HuH-7.5 (cell line): Measurements from ENCODE around the gene NR2F6.
A peak's percentile ranks its signal among the peaks of the same experiment; 100 is the strongest.

ENCODE experiments used
- DNase-seq: peaks from one replicate; pipeline ENCODE4 v3.0.0; 2011; ENCODE audit warnings: low spot score

Gene NR2F6

DNA sequence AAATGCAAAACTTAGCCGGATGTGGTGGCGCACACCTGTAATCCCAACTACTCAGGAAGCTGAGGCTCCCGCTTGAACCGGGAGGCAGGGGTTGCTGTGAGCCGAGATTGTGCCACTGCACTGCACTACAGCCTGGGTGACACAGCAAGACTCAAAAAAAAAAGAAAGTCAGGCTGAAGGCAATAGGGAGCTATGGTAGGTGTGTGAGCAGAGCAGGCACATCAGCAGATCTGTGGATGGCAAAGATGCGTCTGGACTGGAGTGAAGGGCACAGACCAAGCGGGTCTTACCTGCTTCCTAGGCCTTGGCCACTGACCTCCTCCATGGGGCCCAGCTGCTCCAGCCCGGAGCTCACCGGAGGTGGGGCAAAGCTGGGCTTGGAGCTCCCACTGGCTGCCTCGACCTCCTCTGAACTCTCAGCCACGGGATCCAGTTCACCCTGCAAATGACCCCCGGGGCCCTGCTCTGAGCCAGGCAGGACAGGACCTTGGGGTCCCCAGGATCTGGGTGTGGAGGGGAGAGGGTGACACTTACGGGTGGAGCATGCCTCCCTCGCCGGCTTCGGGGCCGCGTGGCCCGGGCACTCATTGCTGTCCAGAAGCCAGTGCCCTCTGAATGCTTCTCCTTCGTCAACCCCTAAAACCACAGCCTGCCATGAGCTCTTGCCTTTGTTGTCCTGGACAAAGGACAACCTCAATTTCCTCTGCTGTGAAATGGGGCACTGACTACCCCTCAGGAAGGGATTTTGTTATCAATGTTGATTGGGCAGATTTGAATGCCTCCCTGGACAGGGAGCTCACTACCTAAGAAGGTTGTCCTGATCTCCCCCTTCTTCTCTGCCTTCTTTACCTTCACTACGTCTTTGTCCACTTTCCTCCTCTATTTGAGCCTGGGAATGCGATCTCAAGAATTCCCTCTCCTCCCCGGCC lies 18.3 kb upstream of the NR2F6 start:
- DNase-seq: no peak

DNA sequence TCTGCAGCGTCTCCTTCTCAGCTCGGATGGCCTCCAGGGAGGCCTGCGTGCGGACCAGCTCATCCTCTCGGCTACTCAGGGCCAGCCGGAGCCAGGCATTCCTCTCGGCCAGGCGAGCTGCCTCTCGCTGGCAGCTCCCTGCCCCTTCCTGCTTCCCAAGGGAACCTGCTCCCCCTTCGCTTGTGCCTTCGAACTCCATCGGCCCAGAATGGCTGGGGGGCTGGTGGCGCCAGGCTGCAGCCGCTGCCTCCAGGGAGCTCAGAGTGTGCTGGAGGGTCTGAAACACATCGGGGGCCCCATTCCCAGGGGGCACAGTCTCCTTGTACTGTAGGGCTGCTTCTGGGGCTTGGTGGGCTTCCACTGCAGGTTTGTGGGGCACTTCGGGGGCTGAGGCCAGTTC lies 16.8 kb upstream of the NR2F6 start:
- DNase-seq: no peak

DNA sequence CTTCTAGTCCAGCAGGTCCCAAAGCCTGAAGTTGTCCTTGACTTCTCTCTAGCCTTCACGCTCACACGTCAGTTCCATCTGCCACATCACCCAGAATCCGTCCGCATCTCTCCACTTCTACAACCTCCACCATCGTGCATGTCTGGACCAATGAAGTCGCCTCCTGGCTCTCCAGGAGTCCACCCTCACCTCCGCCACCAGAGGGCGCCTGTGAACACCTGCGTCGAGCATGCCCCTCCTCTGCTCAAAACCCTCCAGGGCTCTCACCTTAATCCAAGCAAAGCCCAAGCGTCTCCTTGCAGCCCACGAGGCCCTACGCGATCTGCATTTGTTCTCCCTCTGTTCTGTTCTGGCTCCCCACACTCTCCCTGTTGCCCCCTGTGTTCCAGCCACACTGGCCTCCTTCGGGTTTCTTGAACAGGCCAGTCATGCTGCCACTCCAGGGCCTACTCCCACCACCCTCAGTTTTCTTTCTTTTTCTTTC lies 15.2 kb upstream of the NR2F6 start:
- peak; percentile 98 for DNase-seq

DNA sequence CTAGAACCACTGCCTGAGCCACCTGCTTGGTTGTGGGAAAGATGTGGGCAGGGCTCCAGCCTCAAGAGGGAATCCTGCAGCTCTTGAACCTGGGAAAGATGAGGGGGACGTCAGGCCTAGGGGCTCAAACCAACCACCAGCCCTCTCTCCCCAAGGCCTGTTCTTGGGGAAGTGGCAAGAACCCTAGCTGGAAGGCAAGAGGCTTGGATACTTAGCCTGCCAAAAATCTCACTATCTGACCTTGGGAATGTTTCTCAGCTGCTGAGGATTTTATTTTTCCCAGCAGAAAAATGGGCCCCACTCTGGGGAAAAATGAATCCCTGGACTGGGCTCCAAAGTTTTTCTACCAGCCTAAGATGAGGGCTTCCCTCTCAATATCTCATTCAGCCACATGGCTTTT lies 14.2 kb upstream of the NR2F6 start:
- no peak for DNase-seq

DNA sequence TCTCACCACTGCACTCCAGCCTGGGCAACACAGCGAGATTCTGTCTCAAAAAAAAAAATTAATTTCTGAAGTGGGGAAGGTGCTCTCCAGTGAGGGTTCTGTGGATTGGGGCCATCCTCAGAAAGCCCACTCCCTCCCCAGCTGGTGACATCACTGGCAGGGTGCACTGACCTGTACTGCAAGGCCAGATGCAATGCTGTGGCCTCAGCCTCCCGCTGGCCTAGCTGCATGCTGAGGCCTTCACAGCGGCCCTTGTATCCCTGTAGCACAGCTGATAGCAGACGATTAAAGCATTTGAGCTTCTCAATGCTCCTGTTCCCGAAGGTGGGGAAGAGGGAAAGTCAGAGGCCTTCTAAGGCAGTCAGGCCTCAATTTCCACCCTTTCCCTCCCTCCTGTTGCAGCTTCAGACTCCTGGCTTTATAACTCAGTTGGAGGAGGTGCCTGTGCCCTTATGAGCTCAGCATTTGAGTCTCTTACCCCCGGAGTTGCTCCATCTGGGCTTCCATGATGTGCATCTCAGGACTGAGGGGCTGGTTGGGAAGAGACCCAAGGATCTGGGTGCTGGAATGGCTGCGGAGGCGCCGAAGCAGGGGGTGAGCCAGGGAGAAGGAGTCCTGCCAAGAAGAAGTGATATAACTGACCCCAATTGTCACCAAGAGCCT lies 13.5 kb upstream of the NR2F6 start:
- DNase-seq: no peak

DNA sequence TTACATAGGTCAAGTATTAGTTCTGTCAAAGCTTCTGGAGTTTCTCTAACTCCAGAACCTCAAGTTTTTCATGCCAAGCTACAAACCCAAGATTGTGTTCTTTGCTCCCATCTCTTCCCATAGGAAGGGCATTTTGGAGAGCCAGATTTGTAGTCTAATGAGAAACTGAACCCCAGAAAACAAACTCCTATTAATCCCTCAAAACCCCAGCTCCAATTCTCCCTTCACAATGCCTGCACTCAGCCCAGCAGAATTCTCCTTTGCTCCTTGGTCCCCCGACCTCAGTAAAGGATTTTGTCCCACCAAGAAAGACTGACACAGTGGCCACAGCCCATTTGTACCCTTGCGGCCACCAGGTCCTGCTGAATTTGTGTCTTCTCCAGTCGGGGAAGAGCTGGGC lies 10.4 kb upstream of the NR2F6 start:
- no peak for DNase-seq

DNA sequence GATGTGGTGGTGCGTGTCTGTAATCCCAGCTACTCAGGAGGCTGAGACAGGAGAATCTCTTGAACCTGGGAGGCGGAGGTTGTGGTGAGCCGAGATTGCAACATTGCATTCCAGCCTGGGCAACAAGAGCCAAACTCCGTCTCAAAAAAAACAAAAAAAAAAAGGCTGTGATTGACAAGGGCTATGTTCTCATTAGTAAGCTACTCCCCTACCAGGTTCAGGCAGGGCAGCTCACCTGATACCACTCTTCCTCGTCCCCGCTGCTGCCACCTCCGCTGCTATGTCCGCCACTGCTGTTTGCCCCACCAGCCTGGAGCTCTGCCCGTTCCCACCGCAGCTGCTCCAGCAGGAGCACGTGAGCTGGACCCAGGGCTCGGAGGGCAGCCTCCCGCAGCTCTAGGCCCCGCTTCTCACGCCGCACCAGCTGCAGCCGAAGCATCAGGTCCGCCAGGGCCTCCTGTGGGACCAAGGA lies 9.5 kb upstream of the NR2F6 start:
- DNase-seq: no peak

DNA sequence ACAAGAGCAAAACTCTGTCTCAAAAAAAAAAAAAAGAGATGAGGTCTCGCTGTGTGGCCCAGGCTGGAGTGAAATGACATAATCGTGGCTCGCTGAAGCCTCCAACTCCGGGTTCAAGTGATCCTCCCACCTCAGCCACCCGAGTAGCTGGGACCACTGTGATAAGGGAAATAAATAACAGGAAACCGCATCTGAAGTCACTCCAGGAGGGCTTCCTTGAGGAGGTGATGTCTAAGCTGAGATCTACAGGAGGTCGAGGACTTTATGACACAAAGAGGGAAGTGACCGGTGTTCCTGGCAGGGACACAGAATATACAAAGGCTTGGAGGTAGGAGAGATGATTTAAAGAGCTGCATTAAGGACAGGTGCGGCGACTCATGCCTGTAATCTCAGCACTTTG lies 8.9 kb upstream of the NR2F6 start:
- no peak for DNase-seq

DNA sequence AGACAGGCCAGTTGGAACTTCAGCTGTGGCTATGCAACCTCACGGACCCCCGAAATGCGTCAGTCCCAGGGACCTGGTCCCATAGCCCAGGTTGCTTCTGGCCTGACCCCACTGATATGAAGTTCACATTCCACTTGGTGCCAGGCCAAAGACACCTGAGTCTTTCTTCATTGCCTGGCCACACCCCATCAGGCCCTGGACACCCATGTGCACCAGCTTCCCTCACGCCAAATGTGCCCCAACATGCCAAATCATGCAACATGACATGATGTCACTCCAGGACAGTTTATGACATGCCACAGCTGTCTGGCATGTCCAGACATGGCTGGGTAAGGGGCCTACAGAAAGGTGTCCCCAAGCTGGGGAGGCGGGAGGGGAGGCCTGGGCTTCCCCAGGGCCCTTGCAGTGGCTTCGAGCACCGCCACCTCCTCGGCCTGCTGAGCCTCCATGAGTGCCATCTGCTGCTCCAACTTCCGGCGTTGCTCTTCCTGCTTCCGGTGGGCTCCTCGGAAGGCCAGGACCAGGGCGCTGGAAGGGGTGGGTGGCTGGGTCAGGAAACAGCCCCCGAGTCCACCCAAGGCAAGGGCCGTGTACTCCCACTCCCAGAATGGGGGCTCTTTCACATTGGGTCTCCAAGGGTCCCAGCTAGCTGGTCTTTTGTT lies 4.3 kb upstream of the NR2F6 start:
- DNase-seq: no peak

DNA sequence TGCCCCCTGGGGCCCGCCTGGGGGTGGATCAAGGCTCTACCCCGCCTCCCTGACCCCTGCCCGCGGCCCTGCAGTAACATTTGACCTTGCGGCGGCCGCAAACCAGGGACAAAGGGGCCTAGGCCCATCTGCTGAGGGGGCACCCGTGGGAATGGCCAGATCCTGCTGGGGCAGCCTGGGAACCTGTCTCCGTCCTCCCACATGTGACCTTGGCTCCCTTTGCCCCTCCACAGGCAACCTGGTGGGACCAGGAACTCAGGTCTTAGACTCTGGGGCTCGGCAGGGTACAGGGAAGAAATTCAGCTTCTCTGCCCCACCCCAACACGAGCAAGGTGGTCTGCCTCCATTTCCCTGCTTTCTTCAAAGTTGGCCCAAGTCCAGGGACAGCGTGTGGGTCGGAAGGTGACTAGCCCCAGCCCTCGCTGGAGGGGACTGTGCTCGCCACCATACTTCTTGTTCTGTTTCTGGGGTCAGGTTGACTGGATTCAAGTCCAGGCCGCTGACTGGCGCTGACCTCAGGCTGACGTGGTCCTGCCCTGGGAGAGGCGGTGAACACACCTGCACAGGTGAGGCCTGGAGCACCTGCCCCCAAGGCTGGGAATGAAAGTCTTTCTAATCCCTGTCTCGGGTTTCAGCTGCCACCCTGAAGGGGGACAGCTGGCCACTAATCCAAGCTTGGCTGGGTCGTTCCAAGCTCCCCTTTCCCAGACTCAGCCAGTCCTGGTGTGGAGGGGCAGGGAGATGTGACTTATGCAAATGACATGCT lies 2.5 kb upstream of the NR2F6 start:
- DNase-seq: peak; percentile 86

DNA sequence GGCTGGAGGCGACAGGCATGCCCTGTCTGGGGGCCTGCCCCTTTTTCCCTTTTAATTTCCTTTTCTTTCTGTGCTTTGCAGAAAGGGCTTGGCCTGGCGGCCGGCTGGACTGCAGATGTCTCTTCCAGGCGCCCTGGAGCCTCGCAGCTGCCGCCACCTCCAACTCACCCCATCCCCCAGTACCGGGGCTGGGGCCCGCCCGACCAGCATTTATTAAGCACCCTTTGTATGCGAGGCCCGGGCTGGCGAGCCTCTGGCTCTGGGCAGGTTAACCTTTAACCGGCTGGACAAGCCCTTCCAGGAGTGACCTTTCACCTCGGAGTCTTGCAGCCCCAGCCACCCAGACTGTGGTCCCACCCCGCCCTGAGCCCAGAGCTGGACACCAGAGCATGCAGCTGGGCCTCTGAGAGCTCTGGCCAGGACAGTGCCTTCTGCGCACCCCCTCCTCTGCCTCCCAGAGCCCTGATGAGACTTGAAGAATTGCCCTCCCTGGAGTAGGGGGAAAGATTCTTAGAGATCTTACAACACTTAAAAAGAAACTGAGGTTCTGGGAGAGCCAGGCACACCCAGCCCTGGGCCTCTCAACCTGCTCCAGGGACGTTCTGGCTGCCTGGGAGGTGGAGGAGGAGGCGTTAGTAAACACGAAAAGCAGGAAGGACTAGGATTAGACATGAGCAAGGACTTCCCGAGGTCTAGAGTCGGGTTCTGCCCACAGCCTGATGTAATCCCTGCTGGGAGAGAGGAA lies 1.1 kb upstream of the NR2F6 start:
- DNase-seq: peak; percentile 93

DNA sequence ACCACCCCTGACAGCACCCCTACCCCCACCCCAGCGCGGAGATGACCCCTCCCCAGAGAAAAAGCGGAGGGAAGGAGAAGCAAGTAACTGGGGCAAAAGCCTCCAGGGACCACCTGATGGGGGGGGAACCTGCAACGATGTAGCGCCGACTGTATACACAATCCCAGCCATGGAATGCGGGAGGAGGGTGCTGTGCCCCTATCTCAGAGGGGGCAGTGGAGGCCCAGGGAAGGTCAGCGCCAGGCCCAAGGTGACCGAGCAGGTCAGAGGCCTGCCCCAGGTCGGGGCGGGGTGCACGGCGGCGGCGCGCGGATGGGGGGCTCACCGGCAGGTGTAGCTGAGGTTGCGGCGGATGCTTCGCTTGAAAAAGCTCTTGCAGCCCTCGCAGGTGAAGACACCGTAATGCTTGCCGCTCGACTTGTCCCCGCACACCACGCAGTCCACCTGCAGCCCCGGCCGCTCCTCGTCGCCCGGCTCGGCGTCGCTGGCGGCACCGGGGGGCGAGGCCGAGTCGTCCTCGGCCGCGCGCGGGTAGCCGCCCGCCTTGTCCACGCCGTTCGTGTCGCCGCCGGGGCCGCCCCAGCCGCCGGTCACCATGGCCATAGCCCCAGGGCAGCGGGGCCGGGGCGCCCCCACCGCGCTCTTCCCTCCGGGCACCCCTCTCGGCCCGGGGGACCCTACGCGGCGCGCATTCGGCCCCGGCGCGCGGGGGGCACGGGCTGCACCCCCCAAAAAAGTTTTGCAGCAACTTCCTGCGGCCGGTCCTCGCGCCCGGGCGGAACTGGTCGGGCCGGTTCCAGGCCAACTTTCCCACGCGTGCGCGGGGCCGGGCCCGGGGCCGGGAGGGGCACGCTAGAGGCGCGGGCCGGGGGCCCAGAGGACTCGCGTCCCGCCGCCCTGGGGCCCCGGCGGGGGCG lies 843 bp downstream of the NR2F6 start:
- DNase-seq: no peak

DNA sequence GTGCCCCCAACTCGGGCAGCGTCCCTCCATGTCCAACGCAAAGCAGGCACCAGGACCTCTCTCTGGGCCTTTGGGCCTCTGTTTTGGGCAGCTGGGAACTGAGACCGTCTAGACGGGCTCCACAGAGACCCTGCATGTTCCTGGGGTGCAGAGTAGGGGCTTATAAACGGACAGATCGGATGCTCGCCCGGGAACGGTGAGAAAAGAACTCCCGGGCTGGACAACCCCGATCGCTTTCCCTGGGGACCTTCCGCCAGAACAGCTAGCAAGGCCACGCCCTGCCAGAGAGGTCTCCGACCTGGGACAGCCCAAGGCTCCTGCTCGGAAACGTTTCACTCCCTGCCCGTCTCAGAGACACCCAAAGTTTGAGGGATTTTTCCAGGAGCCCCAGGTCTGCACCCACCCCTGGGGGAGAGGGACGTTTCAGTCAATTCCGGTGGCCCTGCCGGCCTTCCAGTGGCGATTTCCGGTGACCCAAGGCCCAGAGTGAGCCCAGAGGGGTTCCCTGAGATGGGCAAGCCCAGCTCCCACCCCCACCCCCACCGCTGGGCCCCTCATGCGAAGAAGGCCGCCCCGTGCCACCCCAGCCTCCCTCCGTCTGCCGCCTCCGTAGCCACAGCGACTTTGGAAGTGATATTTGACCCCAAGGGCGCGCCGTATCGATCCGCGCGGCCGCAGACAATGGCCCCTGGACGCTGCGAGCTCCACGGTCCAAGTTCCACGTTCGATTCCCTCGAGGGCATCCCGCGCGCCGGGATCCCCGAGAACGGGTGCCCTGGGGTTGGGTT lies 1.7 kb downstream of the NR2F6 start:
- peak; percentile 82 for DNase-seq

DNA sequence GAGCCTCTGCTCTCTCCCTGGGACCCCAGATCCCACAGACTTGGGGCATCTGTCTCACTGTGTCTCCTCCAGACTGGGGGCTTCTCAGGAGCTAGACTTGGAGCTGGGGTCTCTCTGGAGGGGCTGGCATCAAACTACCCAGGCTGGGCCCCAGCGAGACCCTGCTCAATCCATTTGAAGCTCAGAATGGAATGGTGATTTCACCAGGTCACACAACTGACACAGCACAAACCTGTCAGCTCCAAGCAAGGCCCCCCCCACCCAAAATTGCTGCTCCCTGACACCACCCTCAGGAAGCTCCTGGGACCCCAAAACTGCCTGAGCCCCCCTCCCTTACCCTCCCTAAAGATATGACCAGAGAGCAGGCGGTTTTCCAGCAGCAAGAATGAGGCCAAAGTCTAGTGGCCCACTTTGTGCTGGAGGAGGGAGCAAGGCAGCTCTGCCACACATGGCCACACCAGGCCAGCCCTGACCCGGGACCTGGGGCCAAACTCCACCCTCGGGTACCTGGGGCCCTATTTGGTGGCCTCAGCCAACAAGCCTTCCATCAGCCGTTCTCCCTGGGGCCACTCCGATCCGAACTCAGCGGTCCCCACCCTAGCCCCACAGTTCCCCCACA lies 2.4 kb downstream of the NR2F6 start:
- DNase-seq: peak; percentile 71

DNA sequence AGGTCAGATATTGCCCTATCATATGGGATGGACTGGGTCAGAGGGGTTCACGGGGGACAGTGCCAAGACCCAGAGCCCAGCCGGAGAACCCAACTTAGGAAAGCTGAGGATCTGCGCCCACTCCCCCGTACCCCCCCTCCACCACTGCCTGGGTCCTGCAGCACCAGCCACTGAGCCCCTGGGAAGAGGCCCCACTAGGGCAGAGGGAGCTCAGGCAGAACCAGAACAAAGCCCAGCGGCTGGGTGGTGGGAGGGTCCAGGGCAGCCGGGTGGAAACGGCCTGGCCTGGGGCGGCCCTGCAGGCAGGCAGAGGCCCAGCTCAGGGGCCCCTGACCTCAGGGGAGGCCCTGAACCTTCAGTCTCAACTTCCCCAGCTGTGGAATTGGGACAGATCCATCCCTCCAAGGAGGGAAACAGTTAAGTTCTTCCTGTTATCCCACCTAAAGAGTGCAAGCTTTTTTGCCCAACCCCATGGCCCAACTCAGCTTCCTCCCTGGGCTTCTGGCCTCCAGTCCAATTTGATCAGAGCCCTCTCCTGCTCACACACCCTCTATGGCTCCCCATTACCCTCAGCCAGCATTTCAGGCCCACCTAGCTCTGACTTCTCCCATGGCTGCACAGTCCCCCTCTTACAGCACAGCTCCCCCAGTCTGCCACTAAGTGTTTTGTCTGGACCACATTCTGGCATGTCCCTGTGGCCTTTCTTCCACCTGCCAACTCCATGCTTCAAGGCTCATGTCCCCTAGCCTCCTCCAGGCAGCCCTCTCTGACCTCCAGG lies 3.1 kb downstream of the NR2F6 start:
- DNase-seq: no peak

DNA sequence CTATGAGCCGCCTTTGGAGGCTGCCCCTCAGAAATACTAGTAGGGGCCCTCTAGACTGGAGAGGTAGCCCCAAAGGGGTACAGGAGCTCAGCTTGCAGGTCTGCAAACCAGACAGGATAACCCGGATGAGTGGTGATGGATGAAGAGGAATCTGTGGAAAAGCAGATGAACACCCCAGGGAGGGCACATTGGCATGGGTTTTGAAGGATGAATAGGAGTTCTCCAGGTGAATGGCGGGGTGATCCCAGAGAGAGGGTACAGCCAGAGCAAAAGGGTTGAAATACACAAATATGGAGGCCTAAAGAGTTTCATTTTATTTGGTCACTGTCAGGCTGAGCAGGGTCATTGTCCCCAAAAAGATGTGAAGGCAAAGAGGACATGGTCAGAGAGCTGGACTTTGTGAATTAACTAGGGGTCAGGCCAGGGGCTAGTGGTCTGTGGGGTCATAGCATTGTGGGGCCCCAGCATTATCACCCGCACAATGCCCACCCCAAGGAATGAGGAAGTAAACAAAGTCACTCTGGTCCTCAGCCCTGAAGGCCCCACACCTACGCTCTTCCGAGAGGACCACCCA lies 4.8 kb downstream of the NR2F6 start:
- no peak for DNase-seq

DNA sequence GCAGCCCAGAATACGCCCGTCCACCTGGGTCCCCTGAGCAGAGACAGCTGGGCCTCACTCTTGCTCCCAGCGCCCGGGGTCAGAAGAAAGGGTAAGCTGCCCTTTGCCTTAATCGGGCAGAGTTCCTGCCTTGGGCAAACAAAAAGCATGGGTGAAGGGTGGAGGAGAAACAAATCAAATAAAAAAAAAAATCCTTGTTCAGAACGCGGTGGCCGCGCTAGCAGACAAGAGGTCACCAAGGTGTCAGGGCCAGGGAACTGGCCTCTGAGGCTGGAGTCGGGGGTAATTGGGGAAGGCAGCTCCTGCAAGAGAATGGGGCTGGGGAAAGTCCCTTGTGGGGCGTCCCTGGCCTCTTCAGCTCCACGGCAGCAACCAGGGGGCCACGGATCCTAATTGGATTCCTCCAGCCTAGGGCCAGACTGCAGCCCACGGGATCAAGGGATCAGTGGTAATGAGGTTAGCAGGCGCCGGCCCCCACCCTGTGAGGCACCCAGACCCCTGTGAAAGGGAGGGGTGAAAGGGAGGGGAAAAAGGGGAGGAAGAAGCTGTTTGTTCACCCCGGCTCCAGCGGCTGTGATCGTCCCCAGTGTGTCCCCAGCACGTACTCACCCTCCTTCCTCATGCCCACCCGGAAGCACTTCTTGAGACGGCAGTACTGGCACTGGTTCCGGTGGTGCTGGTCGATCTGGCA lies 5.5 kb downstream of the NR2F6 start:
- DNase-seq: peak; percentile 89
